H1 (cell line): ENCODE data around the gene CKB. TPM values are rescaled to one million over a fixed set of nuclear protein-coding genes. Genes with fewer than 3 reads are reported as not detected.

ENCODE experiments used
- BACH1 ChIP-seq: IDR thresholded peaks from 2 replicates; pipeline ENCODE4 v1.6.1; 2012; ENCODE audit warnings: low read length, improper control_type of control experiment
- JUN ChIP-seq: IDR thresholded peaks from 2 replicates; pipeline ENCODE4 v1.6.1; 2011; ENCODE audit warnings: low read depth, mild to moderate bottlenecking, improper control_type of control experiment, low read length
- MAFK ChIP-seq: IDR thresholded peaks from 2 replicates; pipeline ENCODE4 v1.6.1; 2012; ENCODE audit warnings: low read depth, mild to moderate bottlenecking, improper control_type of control experiment, low read length
- POLR2A ChIP-seq, 2 experiments: IDR thresholded peaks; 1 replicate in 1 of 2; 2 replicates in 1 of 2; pipeline ENCODE4 v1.6.1; 2011; ENCODE audit warnings: low read depth in 2 of 2, low read length in 2 of 2, mild to moderate bottlenecking in 2 of 2; ENCODE audit errors: control extremely low read depth in 1 of 2
- POLR2AphosphoS5 ChIP-seq: IDR thresholded peaks from 2 replicates; pipeline ENCODE4 v1.6.1; 2011; ENCODE audit warnings: low read depth, low read length
- SIN3A ChIP-seq, 2 experiments: IDR thresholded peaks in 1 of 2; conservative IDR thresholded peaks in 1 of 2; 2 replicates each; pipeline ENCODE4 v1.6.1; 2011 to 2012; ENCODE audit warnings: low read length in 2 of 2, improper control_type of control experiment in 1 of 2, low read depth in 1 of 2, mild to moderate bottlenecking in 1 of 2
- TEAD4 ChIP-seq: IDR thresholded peaks from 2 replicates; pipeline ENCODE4 v1.6.1; 2012; ENCODE audit warnings: low read depth, low read length, inconsistent platforms, mixed read lengths
- polyA plus RNA-seq, 7 experiments: library from polyadenylated mRNA; depleted of rRNA in 3 of 7; stranded (reverse) in 5 of 7; unstranded in 2 of 7; fragments of >200 nt in 5 of 7; fragments of 200-250 nt in 2 of 7; gene quantifications; 1 replicate in 5 of 7; 2 replicates in 1 of 7; 4 replicates in 1 of 7; pipeline versions ENCODE4 v1.2.1 to v1.2.3, GENCODE V29; 2011 to 2013; ENCODE audit warnings: missing spikeins in 2 of 7, mixed read lengths in 2 of 7
- total RNA-seq: library from RNA; stranded (reverse); fragmentation: NEBNext Ultra II Directional; extraction: Animal tissue kit (Norgen Biotek cat#: 25700); gene quantifications from 2 replicates; pipeline ENCODE4 v1.2.1, GENCODE V29; 2021

Gene CKB
- total and polyA plus RNA-seq, 2 of the 8 experiments (the other 6 are each of a cell fraction or from before 2014, with no cell fraction given) = 538 to 950 TPM

DNA sequence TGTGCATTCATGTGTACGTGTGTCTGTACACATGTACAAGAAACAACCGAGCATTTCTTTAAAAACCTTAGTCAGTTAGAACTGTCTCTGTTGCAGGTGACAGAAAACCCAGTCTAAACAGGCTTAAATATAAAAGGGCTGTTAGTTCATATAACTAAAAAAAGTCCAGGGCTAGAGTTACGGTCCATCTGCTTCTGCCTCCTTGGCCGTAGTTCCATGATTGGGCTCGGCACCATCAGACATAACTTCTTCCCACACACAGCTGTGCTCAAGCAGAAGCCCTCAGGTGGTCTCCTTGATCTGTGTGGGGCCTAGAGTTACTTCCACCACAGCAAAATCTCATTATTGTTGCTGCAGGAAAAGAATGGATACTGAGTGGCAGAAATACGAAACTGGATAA lies 34.6 kb downstream of the CKB start (continued):
- TF ChIP-seq POLR2AphosphoS5 = no peak
- no peak for TF ChIP-seq BACH1
- TF ChIP-seq POLR2A (IDR thresholded peaks at IDR 0.05; ENCODE audit: control extremely low read depth in 1 of 2, low read depth in 2 of 2, low read length in 2 of 2) = no peak
- TF ChIP-seq JUN = no peak
- no peak for TF ChIP-seq TEAD4
- no peak for TF ChIP-seq MAFK
- TF ChIP-seq SIN3A (conservative IDR thresholded peaks at IDR 0.05 in 1 of 2, IDR thresholded peaks at IDR 0.05 in 1 of 2; ENCODE audit: low read depth in 1 of 2, low read length in 2 of 2) = no peak
